NB4 (cell line): ENCODE measurements around the gene HTR1D.

Experiments
- DNase-seq: peaks from one replicate; pipeline ENCODE4 v3.0.0; 2010; ENCODE audit warnings: low read depth
- H3K4me3 ChIP-seq: one replicate; pipeline ENCODE4 v1.5.1; 2011; ENCODE audit warnings: mild to moderate bottlenecking, low read depth, low read length, moderate library complexity
- CTCF ChIP-seq: IDR thresholded peaks from one replicate; pipeline ENCODE4 v1.5.1; 2012; ENCODE audit warnings: low read depth, low read length
- MYC ChIP-seq: IDR thresholded peaks from 2 replicates; pipeline ENCODE4 v1.6.1; 2011; ENCODE audit warnings: low read depth, low read length
- POLR2A ChIP-seq: IDR thresholded peaks from 2 replicates; pipeline ENCODE4 v1.6.1; 2011; ENCODE audit warnings: mild to moderate bottlenecking; ENCODE audit not compliant: insufficient read length; ENCODE audit errors: extremely low read depth
- TF ChIP-seq, protein P1 (sequence below): IDR thresholded peaks from 2 replicates; pipeline ENCODE4 v1.6.1; 2011; ENCODE audit warnings: low read depth, low read length

The HTR1D gene

GRCh38 chr1:23179862-23180261 is 37.4 kb downstream of the HTR1D start:
- TF ChIP-seq POLR2A (no peak), MYC (no peak), CTCF (no peak)
- TF ChIP-seq, protein P1, sequence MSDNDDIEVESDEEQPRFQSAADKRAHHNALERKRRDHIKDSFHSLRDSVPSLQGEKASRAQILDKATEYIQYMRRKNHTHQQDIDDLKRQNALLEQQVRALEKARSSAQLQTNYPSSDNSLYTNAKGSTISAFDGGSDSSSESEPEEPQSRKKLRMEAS: no peak
- no peak for DNase-seq
- H3K4me3 ChIP-seq: no peak overlapping the region

- H3K4me3 ChIP-seq: no peak overlapping the region
- TF ChIP-seq, protein P1: peak; percentile 53; the same call in 1 of the 2 replicates
- TF ChIP-seq MYC (peak; percentile 21; the same call in 1 of the 2 replicates), CTCF (peak; percentile 13), POLR2A (no peak)
- peak; percentile 66 for DNase-seq
These were observed 38.4 kb downstream of the HTR1D start for GRCh38 chr1:23178950-23179349.

DNA sequence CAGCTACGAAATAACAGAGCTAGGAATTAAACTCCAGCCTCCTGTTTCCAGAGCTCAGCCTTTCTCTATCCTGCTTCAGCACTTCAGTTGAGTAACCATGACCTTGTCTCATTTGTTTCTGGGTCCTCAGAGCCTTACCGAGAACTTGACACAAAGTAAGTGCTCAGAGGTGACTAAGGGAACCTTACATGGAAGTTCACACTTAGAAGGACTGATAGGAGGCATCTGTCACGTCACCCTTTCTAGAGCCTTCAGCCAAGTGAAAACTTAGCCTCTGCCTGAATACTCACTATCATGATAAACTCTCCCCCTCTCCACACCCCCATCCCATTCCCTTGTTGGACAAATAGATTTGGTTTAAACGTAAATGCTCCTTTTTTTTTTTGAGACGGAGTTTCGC is 38.9 kb downstream of the HTR1D start:
- no peak overlapping the region for H3K4me3 ChIP-seq
- TF ChIP-seq MYC: no peak
- no peak for TF ChIP-seq CTCF
- TF ChIP-seq POLR2A: no peak
- TF ChIP-seq, protein P1: no peak
- DNase-seq: no peak

GRCh38 chr1:23177438-23178380 is 39.6 kb downstream of the HTR1D start:
- peak overlapping the region; percentile 38 for H3K4me3 ChIP-seq
- TF ChIP-seq, protein P1: 0 out of 2 replicates have a peak, but pooled peaks have one; percentile 8
- TF ChIP-seq MYC: no peak
- TF ChIP-seq CTCF: no peak
- DNase-seq: peak; percentile 80

GRCh38 chr1:23177031-23177430 is 40.3 kb downstream of the HTR1D start:
- TF ChIP-seq CTCF (no peak), MYC (no peak), POLR2A (no peak)
- TF ChIP-seq, protein P1: no peak
- no peak for DNase-seq
- H3K4me3 ChIP-seq: peak overlapping the region; percentile 38
